RWPE2 (cell line): Measurements from ENCODE around the gene TMEM178B.

Experiments
- ATAC-seq: fragments of 200-7000 bp; cut with Tn5 transposase; 3 replicates; pipeline ENCODE4 v1.9.1; 2021; ENCODE audit warnings: low read depth
- DNase-seq: peaks from one replicate; pipeline ENCODE4 v3.0.0-alpha.2; 2020; ENCODE audit warnings: low spot score
- H3K27ac ChIP-seq: fragments of 450-650 bp; 2 replicates; pipeline ENCODE4 v1.5.1; 2017; ENCODE audit warnings: mild to moderate bottlenecking; ENCODE audit not compliant: poor library complexity, severe bottlenecking
- H3K27me3 ChIP-seq: fragments of 250-450 bp; sonication (Bioruptor Pico); 2 replicates; pipeline ENCODE4 v1.5.1; 2021; ENCODE audit warnings: mild to moderate bottlenecking, moderate library complexity; ENCODE audit not compliant: insufficient read depth, poor library complexity, severe bottlenecking
- H3K36me3 ChIP-seq: fragments of 250-450 bp; sonication (Bioruptor Pico); 2 replicates; pipeline ENCODE4 v1.5.1; 2020; ENCODE audit warnings: low read depth, mild to moderate bottlenecking, moderate library complexity
- H3K4me1 ChIP-seq: fragments of 250-450 bp; sonication (Bioruptor Pico); 2 replicates; pipeline ENCODE4 v1.5.1; 2021; ENCODE audit warnings: mild to moderate bottlenecking, moderate library complexity; ENCODE audit not compliant: insufficient read depth, poor library complexity, severe bottlenecking
- H3K4me3 ChIP-seq: fragments of 250-450 bp; sonication (Bioruptor Pico); 2 replicates; pipeline ENCODE4 v1.5.1; 2021; ENCODE audit warnings: mild to moderate bottlenecking, moderate library complexity; ENCODE audit not compliant: severe bottlenecking
- H3K9me3 ChIP-seq: fragments of 250-450 bp; sonication (Bioruptor Pico); 2 replicates; pipeline ENCODE4 v1.5.1; 2021; ENCODE audit warnings: mild to moderate bottlenecking, moderate library complexity; ENCODE audit not compliant: severe bottlenecking
- TF ChIP-seq, protein P1 (sequence below): fragments of 450-650 bp; IDR thresholded peaks from one replicate; pipeline ENCODE4 v1.5.1; 2017; ENCODE audit warnings: mild to moderate bottlenecking, moderate library complexity; ENCODE audit not compliant: poor library complexity, severe bottlenecking

The TMEM178B gene

DNA sequence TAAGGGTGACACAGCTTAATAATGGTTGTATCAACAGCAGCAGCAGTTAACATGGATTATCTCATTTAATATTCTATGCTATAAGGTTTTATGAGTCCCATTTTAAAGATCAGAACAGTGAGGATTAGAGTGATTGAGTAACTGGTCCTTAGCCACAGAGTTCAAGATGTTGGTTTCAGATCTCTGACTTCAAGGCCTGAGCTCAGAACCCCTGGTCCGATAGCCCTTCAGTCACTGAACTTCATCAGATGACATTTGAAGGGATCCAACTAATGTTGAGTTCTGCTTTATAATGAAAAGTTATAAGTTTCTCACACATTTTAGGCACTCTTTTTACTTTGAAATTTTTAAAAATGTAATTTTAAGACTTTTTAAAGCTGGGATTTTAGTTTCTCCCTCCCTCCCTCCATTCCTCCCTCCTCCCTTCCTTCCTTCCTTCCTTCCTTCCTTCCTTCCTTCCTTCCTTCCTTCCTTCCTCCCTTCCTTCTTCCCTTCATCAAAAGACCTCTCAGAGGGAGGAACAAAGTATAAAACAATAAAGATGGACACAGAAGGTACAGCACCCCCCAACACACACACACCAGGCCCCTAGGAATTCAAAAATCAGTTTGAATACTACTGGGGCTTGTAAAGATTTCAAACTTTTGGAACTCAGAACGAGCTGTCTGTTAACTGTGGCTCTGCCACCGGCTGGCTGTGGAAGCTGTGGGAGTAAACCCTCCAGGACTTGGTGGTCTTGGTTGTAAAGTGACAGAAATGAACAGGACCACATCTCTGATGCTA is 270.5 kb downstream of the TMEM178B start:
- Histone ChIP-seq H3K9me3 (no peaks in the 10 kb centered on the region), H3K27ac (no peak overlapping the region), H3K4me1 (no peaks in the 10 kb centered on the region), H3K36me3 (no peaks in the 10 kb centered on the region), H3K4me3 (no peak overlapping the region), H3K27me3 (no peaks in the 10 kb centered on the region)
- TF ChIP-seq, protein P1, sequence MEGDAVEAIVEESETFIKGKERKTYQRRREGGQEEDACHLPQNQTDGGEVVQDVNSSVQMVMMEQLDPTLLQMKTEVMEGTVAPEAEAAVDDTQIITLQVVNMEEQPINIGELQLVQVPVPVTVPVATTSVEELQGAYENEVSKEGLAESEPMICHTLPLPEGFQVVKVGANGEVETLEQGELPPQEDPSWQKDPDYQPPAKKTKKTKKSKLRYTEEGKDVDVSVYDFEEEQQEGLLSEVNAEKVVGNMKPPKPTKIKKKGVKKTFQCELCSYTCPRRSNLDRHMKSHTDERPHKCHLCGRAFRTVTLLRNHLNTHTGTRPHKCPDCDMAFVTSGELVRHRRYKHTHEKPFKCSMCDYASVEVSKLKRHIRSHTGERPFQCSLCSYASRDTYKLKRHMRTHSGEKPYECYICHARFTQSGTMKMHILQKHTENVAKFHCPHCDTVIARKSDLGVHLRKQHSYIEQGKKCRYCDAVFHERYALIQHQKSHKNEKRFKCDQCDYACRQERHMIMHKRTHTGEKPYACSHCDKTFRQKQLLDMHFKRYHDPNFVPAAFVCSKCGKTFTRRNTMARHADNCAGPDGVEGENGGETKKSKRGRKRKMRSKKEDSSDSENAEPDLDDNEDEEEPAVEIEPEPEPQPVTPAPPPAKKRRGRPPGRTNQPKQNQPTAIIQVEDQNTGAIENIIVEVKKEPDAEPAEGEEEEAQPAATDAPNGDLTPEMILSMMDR: no peak
- DNase-seq: no peak
- no peak for ATAC-seq

DNA sequence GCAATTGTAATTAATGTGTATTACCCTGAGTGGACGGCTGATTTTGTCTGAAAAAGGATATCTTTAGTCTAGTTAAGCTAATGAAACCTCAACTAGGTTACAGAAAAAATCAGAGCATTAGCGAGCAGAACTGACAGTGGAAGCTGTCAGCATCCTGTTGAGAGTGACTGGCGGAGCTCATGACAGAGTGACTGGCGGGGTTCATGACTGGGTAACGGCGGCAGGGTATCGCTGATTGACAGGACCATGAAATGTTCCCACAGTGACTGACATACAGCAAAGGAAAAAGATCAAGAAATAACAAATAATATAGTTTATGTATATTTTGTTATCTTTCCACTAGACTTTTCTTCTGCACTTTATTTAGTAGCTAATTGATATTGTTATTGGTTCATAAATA is 274.9 kb downstream of the TMEM178B start:
- Histone ChIP-seq H3K9me3 (no peaks in the 10 kb centered on the region), H3K27ac (no peak overlapping the region), H3K27me3 (no peaks in the 10 kb centered on the region), H3K36me3 (no peaks in the 10 kb centered on the region), H3K4me1 (no peaks in the 10 kb centered on the region), H3K4me3 (no peak overlapping the region)
- no peak for DNase-seq
- TF ChIP-seq, protein P1: no peak
- no peak for ATAC-seq

DNA sequence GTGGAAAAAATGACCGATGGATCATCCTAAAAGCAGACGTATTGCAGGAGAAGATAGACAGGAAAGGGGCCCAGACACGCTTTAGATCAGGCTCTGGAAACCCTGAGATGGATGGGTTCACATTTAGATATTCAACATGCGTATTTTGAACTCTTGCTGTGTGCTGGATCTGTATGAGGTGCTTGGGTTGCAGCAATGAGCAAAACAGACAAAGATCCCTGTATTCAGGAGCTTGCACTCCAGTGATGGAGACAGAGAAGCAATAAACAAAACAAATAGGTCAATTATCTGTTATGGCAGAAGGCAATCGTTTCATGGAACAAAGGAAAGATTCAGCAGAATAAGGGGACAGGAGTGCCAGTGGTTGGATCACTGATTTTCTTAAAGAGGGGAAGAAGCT is 275.5 kb downstream of the TMEM178B start:
- ATAC-seq (no peak), DNase-seq (no peak)
- Histone ChIP-seq H3K27ac (no peak overlapping the region), H3K27me3 (no peaks in the 10 kb centered on the region), H3K4me3 (no peak overlapping the region), H3K4me1 (peaks cover 5% of the 10 kb centered on the region), H3K36me3 (no peaks in the 10 kb centered on the region), H3K9me3 (no peaks in the 10 kb centered on the region)
- TF ChIP-seq, protein P1: no peak

DNA sequence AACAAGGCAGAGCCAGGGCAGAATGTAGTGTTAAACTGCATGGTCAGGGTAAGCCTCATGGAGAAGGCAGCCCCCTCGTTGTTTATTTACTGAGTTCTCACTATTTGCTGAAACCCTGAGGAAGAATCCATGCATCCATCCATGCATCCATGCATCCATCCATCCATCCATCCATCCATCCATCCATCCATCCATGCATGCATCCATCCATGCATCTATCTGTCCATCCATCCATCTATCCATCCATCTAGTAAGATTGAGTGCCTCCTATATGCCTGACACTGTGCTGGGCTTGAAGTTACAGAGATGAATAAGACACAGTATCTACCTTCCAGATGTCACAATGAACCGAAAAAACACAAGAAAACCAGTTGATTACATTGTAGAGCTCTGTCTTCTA is 275.9 kb downstream of the TMEM178B start:
- no peaks in the 10 kb centered on the region for H3K36me3 ChIP-seq
- H3K4me1 ChIP-seq: peaks cover 9% of the 10 kb centered on the region
- ATAC-seq (no peak), DNase-seq (no peak)
- no peak overlapping the region for H3K27ac ChIP-seq
- no peak overlapping the region for H3K4me3 ChIP-seq
- TF ChIP-seq, protein P1: no peak
- H3K27me3 ChIP-seq: no peaks in the 10 kb centered on the region
- H3K9me3 ChIP-seq: no peaks in the 10 kb centered on the region

DNA sequence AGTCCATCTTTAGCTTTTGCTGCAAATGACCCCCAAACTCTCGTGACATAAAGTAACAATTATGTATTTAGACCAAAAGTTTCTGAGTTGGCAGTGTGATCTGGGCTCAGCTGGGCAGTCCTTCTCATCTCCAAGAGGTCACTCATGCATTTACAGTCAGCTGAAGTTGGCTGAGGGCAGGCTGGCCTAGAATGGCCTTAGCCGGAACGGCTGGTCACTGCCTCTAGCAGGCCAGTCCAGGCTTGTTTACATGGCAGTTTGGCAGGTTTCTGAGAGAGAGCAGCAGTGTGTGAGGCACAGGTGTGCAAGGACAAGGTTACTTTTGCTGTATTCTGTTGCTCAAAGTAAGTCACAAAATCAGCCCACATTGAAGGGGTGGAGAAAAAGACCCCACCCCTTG is 277.3 kb downstream of the TMEM178B start:
- Histone ChIP-seq H3K9me3 (no peaks in the 10 kb centered on the region), H3K36me3 (no peaks in the 10 kb centered on the region), H3K27ac (no peak overlapping the region), H3K27me3 (no peaks in the 10 kb centered on the region), H3K4me3 (no peak overlapping the region), H3K4me1 (peaks cover 11% of the 10 kb centered on the region)
- no peak for DNase-seq
- TF ChIP-seq, protein P1: no peak
- no peak for ATAC-seq
